ENCODE results near the gene KIAA0825.

KIAA0825 gene

GRCh38 chr5:94432499-94432898, 185.9 kb downstream of the KIAA0825 start:
- peak; percentile 78 for DNase-seq (ENCODE audit: low read depth)

DNA sequence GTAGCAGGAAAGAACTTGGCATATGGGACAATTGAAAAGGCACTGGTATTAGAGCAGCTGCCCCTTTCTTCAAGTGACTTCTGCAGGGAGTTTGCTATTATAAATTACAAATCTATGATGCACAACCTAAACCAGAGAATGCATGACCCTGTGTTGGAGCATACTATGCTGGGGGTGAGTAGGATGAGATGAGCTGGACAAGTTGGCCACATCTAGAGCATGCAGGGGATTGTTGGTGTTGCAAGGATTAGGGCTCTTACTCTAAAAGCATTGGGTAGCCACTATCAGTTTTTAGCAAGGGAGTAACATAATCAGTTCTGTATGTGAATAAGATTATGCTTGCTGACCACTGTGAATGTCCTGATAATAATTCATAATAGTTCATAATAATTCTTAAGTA, 186.7 kb downstream of the KIAA0825 start:
- peak; percentile 41 for DNase-seq (ENCODE audit: low read depth)

DNA sequence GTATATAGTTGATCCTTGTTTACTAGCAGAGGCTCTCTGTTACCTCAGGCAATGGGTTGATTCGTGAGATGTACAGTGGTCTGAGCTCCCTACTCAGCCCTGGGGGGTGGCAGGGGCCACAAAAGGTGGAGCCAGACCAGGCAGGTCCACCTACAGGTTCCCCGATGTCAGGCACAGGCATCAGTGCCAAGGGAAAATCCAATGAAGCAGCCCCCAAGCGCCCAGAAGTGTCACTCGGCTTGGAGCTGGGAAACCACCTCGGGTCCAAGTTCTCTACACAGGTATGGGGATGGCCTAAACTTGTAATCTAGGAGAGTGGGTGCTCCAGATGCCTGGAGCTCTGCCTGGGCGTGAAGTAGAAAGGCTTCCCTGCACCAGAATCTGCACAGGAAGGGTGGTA, 188.8 kb downstream of the KIAA0825 start:
- no peak for DNase-seq (ENCODE audit: low read depth)

DNA sequence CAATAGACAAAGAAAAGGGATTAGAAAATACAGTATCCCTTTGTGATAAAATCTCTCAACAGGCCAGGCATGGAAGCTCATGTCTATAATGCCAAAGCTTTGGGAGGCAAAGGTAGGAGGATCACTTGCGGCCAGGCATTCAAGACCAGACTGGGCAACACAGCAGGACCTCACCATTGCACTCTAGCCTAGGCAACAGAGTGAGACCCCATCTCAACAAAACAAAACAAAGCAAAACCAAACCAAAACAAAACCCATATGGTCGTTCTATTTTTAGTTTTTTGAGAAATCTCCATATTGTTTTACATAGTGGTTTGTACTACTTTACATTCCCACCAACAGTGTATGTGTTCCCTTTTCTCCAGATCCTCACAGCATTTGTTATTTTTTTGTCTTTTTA, 193.0 kb downstream of the KIAA0825 start:
- no peak for DNase-seq (ENCODE audit: low read depth)

DNA sequence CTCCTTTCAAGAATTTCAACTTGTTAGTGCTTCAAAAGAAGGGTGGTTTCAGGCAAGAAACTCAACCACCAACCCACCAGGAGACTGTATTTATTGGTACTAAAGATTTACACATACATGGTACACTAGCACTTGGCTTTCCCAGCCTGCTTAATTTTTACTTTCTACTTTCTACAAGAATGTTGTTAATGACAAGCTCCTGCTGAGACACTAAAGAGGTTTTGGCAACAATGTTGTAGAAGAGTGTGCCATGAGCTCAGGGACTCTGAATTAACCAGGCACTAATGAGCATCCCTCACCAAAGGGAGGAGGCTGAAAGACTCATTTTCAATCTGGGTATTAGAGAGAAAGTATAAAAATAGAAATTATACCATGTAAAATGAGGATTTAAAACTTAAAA, 195.0 kb downstream of the KIAA0825 start:
- no peak for DNase-seq (ENCODE audit: low read depth)

GRCh38 chr5:94422812-94423211, 195.6 kb downstream of the KIAA0825 start:
- peak; percentile 73 for DNase-seq (ENCODE audit: low read depth)

DNA sequence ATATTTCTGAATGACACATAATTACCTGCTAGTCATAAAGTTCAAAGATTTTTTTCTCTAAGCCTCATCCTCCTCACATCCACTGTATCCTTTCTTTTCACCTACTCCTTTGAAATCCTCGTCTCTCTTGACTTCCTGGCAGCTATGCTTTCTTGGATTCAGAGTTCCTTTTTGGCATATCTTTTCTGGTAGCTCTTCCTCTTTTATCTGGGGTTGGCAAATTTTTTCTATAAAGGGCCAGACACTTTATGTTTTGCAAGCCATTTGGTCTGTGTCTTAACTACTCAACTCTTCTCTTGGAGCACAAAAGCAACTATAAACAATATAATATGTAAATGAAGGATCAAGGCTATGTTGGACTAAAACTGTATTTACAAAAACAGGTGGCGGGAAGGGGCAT, 197.5 kb downstream of the KIAA0825 start:
- DNase-seq (ENCODE audit: low read depth): no peak

- no peak for DNase-seq (ENCODE audit: low read depth)
Observed at GRCh38 chr5:94415798-94416197, 202.6 kb downstream of the KIAA0825 start.

GRCh38 chr5:94409440-94409839, 209.0 kb downstream of the KIAA0825 start:
- DNase-seq (ENCODE audit: low read depth): no peak

GRCh38 chr5:94407023-94407422, 211.4 kb downstream of the KIAA0825 start:
- peak; percentile 27 for DNase-seq (ENCODE audit: low read depth)

DNA sequence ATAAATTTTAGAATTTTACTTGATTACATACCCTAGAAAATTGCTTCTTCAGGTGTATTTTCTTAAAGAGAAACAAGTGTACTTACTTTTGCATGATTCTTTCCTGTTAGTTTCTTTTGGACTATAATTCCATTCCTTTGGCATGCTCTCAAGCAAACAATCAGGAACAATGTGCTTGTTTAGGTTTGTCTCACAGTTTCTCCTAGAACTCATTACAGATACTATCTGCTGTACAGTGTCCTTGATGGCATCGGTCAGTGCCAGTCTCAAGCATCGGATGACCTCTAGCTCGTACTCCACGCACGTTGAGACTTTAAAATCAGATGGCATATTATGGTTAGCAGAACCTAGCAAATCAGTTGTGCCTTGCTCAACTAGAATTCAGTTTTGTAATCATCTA, 214.9 kb downstream of the KIAA0825 start:
- DNase-seq (ENCODE audit: low read depth): no peak

DNA sequence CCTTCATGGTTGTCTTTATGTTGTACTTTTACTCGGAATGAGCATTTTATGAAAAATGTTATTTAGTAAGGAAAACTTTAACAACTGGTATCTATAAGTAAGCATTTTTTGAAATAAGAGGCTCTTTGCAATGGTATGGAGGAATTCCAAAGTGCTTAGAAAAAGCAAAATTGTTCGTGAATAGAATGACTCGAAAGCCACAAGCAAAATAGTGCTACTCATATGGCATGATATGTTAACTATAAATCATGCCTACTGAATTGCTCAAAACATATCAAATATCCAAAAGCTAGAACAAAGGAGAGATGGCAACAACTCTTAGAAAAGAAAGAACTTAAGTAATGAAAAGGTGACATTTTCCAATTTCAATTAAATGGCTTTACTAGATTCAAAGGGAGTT, 216.3 kb downstream of the KIAA0825 start:
- no peak for DNase-seq (ENCODE audit: low read depth)

DNA sequence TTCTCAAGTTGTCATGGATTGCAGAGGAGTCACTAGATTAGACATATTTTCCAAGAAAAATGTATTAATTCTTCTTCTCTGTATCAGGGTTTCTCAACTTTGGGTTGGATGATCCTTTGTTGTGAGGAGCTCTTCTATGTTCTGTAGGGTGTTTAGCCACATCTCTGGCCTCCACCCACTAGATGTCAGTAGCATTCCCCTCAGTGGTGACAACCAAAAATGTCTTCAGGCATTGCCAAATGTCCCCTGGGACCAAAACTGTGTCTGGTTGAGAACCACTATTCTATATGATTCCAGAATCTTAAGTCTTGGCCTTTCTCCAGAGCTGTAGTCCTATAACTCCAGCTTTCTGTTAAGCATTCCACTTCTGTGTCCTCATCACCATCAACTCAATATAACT, 220.9 kb downstream of the KIAA0825 start:
- no peak for DNase-seq (ENCODE audit: low read depth)

DNA sequence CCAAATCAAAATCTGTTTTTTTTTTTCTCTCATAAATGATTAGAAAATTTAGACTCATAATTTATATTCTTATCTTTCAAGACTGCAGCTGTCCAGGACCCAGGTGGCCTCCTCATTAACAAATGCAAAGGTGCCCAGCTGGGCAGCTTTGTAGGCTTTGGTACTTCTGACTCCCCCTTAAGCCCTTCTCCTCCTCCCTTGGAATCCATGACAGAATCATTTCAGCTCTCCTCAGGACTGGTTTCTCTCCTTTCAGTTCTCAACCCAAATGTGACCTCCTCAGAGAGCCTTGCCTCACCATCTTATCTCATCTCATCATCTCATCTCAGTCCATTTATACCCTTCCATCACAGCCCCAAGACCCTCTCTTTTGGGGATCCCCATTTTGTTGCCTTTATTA, 221.7 kb downstream of the KIAA0825 start:
- DNase-seq (ENCODE audit: low read depth): no peak

DNA sequence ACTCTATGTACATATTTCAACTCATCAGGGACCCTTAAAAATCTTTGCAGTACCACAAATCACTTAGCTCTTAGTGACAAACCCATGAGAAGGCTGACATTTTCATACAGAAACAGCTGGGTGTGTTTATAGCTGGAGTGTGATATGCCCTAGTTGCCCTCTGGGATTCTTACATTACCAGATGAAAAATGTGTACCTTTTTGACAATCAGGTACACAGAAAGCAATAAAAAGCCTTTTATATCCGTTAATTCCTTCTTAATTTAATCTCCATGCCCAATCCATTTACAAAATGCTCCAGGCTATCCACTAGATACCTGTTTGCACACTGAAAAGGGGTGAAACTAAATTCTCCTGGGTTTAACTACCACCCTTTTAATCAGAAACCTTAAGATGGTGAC, 222.9 kb downstream of the KIAA0825 start:
- no peak for DNase-seq (ENCODE audit: low read depth)

DNA sequence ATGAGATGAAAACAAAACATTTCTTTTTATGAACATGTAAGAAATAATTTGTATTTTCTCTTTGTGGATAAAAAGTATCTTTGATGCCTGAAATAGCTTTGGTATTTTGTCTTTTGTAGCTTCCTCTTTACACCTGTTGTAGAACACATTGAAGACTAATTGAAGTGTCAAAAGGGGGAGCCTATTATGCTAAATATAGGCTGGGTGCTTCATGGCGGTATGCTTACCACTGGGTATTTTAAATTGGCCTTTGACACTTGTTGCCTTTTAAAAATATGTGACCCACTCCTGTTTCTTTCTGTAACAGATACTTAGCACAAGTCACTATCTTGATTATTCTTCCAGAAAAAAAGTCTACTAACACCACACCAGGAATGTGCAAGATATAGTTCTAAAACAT, 226.4 kb downstream of the KIAA0825 start:
- no peak for DNase-seq (ENCODE audit: low read depth)

DNA sequence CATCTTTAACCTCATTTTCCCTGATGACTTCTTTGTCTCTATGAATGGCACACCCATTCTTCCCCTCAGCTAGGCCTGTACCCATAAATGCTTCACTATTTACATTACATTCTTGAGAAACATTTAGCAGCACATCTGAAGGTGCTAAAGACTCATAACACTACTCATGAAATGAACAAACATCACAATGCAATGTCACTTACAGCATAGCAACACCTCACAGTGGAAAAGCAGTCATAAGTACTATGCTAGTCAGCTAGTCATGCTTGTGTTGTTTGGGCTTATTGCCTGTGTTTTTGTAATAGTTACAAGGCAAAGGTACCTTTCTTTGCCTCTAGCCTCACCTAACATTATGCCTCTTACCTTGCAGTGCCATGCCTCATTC, 228.9 kb downstream of the KIAA0825 start:
- no peak for DNase-seq (ENCODE audit: low read depth)

DNA sequence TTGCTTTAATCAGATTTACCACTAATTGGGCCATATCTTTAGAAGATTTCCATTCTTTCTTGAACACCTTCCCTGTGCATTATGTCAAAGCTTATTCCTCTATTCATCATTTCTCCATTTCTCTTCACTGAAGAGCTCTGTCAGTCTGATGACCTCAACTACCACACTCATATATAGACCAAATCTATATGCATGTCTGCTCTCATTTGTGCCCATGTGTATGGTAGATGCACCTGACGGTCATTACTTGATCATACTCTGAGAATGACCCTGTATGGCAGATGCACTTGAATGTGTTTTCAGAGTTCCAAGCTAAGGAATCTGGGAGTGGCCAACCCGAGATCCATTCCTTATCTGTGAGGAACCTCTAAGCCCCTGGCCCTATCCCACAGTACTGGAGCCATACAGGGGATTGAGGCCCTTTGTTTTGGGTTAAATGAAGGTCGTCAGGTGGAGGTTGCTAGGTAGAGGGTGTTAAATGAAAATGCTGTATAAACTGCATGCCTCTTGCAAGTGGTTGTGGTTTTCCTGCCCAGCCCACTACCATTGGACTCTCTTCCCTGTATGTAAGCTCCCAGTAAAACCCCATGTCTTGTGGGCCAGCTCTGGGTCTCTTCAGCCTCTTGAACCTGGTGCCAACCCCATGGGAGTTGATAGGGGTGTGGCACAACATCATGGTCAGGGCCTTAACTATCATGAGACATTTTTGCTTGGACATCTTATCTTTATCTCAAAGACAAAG, 229.5 kb downstream of the KIAA0825 start:
- DNase-seq (ENCODE audit: low read depth): no peak

DNA sequence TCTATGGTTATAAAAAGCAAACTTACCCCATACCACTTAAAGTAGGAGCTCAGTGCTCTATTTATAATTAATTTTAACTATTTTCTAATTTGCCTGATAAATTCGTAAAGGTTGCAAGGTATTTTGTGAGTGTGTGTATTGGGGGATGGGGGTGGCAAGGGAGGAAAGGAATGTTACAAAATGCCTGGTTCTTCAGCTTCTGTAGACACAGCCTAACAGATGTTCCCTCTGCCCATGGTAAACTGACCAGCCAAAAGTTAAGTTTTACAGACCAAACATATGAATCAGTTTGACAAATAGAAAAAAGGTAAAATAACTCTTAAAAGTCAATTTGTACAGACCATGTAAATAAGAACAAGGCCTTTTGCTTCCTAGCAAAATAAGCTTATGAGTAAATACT, 232.6 kb downstream of the KIAA0825 start:
- DNase-seq (ENCODE audit: low read depth): no peak

- DNase-seq (ENCODE audit: low read depth): no peak
Observed at GRCh38 chr5:94378062-94378461, 240.3 kb downstream of the KIAA0825 start.

DNA sequence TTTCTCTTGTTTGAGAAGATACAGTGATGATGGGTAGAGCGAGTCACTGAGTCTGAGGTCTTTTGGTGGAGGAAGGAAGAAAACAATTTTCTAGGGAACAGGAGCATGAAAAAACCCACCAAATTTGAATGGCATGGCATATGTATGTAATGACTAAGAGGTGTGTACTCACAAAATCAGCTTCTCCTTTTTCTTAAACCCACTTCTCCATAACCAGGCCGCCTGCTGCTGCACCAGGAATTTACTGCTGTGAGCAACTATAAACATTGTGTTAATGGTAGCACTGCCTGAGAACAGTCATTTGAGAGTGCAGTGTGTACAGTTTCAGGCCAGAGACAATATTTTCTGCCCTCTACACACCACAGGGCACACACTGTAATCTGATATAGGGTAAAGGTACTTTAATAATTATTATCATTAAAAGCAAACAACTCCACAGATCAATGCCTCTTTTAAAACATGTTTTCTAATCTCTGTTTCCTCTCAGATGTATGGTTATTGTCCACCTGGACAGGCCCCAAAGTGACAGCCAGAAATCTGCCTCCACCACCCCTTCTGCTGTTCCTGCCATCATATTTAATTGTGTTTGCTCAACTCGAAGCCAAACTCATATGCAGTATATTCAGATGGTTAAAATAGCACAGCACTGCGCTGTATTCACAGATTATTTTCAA, 241.6 kb downstream of the KIAA0825 start:
- no peak for DNase-seq (ENCODE audit: low read depth)

DNA sequence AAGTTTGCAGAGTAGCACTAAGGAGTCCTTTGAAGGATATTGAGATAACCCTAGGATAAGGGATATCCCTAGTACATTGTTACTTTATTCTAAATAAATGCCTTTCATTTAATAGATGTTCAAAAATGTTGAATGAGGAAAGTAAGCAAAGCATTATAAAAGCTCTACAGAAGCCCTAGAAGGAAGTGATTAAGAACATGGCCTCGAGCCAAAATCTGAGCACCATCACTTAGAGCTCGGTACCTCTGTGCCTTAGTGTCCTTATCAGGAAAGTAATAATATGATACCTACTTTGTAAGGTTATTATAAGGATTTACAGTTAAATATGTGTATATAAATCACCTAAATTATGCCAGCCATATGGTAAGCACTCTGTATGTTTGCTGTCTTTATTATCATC, 242.6 kb downstream of the KIAA0825 start:
- peak; percentile 10 for DNase-seq (ENCODE audit: low read depth)

- DNase-seq (ENCODE audit: low read depth): no peak
Observed at GRCh38 chr5:94374336-94374735, 244.1 kb downstream of the KIAA0825 start.

- DNase-seq (ENCODE audit: low read depth): no peak
Observed at GRCh38 chr5:94367900-94368299, 250.5 kb downstream of the KIAA0825 start.
